ACC112 (cell line): Measurements from ENCODE around the gene KRTAP10-7.
"Not testable (repeated sequence)": the region's sequence is repeated elsewhere in the genome, so short reads cannot be mapped to it uniquely, and the experiment has no call there.

Experiments used
- H2AFZ ChIP-seq: fragments of 200-600 bp; sonication (generic); one replicate; pipeline ENCODE4 v1.6.0; 2017; ENCODE audit warnings: antibody characterized with exemption, low read length; ENCODE audit not compliant: unreplicated experiment
- H3K27ac ChIP-seq: fragments of 200-600 bp; sonication (generic); 2 replicates; pipeline ENCODE4 v1.5.1; 2014; ENCODE audit warnings: low read depth, mild to moderate bottlenecking, antibody characterized with exemption, low read length, moderate library complexity
- H3K27me3 ChIP-seq: fragments of 200-600 bp; sonication (generic); 2 replicates; pipeline ENCODE4 v1.6.1; 2014; ENCODE audit warnings: mild to moderate bottlenecking, antibody characterized with exemption, low read length, moderate library complexity, mixed read lengths; ENCODE audit not compliant: insufficient read depth
- H3K36me3 ChIP-seq: fragments of 200-600 bp; sonication (generic); 2 replicates; pipeline ENCODE4 v1.6.1; 2016; ENCODE audit warnings: mild to moderate bottlenecking, antibody characterized with exemption, low read length, moderate library complexity, mixed read lengths; ENCODE audit not compliant: insufficient read depth
- H3K4me1 ChIP-seq: fragments of 200-600 bp; sonication (generic); one replicate; pipeline ENCODE4 v1.6.1; 2016; ENCODE audit warnings: low read length, mixed read lengths; ENCODE audit not compliant: insufficient read depth, unreplicated experiment, control insufficient read depth
- H3K4me3 ChIP-seq: fragments of 200-600 bp; sonication (generic); 2 replicates; pipeline ENCODE4 v1.5.1; 2014; ENCODE audit warnings: mild to moderate bottlenecking, low read depth, low read length
- H3K79me2 ChIP-seq: fragments of 200-600 bp; sonication (generic); one replicate; pipeline ENCODE4 v1.6.0; 2016; ENCODE audit warnings: low read length; ENCODE audit not compliant: control insufficient read depth, unreplicated experiment, insufficient read depth

KRTAP10-7 gene

DNA sequence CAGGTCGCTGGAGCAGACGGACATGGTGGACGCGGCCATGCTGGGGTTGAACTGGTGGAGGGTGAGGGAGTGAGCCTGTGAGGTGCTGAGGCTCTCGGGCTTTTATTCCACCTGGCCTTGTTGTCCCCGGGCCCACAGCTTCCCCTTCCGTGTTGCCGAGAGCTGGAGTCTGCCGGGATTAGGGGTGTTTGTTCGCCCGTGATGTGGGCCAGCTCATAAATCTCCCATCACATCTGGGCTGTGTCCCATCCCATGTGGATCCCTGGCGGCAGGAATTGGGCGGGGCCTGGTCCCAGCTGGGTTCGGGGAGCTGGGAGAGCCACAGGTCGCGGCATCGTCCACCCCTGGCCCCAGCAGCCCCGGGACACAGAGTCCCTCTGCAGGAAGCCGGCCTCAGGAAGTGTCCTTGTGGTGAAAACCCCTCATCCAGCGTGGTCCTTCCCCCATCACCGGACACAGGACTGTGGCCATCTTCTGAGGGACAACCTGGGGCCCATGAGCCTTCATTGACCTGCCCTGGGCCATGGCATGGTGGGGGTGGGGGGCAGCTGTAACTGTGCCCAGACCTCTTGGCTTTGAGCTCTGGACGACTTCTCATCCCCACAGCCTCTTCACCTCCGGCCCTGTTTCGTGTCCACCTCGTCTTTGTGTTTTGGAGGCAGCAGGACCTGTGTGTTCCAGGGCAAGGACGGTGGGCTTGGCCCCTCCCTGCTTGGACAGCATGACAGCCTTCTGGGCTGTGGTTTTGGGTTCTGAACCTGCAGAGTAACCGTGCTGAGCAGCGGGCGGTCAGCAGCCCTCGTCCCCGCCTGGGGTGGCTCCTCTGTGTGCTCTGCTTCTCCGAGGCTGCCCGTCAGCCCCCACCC lies 7.7 kb upstream of the KRTAP10-7 start, which contains the start of gene KRTAP10-6:
Gene KRTAP10-6, minus strand, starts transcription at position 60 of the 866 bp plus-strand sequence. Its CDS starts 21 bp downstream, at position 39.
- Histone ChIP-seq H3K4me1 (no peaks in the 10 kb centered on the region), H3K27ac (no peak within 1 kb of the TSS), H3K4me3 (no peak within 1 kb of the TSS), H2AFZ (no peak within 1 kb of the TSS), H3K27me3 (peaks cover 51% of the 10 kb centered on the region), H3K79me2 (no peaks in the 10 kb centered on the region), H3K36me3 (no peaks in the 10 kb centered on the region)

DNA sequence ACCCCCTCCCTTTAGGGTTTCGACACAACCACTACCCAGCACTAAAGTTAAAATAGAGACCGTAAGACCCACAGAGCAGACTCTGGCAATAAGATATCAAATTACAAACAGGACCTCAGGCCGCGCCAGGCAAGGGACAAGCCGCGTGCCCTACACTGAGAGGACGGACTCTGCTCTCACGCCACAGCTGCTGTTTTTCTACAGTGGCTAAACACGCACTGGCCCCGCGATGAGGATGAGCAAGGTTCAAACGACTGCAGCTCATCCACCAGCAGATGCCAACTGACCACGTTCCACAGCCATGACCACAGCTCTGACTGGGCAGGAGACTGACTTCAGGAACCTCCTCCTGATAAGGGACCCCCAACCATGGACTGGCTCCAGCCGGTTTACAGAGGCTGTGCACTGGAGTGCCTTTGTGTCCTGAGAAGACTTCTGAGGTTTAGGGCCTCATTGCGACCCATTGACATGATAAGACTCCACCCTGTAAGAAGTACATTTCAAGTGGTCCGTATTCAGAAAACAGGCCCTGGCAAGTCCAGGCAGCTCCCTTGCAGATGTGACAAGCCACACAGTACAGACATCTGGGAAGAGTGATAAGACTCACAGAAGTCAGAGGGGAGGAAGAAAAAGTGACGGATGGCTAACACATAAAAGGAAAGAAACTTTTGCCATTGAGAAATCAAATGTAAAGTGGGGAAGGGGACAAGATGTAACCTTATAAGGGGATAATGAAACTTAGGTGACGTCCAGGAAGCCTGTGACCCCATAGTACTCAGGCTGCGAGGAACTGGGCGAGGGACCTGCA lies 6.6 kb upstream of the KRTAP10-7 start:
- H3K27ac ChIP-seq, result no peak overlapping the region
- no peaks in the 10 kb centered on the region for H3K36me3 ChIP-seq
- H3K4me1 ChIP-seq, result no peaks in the 10 kb centered on the region
- no peak overlapping the region for H2AFZ ChIP-seq
- H3K79me2 ChIP-seq, result no peaks in the 10 kb centered on the region
- no peak overlapping the region for H3K4me3 ChIP-seq
- peaks cover 62% of the 10 kb centered on the region for H3K27me3 ChIP-seq

DNA sequence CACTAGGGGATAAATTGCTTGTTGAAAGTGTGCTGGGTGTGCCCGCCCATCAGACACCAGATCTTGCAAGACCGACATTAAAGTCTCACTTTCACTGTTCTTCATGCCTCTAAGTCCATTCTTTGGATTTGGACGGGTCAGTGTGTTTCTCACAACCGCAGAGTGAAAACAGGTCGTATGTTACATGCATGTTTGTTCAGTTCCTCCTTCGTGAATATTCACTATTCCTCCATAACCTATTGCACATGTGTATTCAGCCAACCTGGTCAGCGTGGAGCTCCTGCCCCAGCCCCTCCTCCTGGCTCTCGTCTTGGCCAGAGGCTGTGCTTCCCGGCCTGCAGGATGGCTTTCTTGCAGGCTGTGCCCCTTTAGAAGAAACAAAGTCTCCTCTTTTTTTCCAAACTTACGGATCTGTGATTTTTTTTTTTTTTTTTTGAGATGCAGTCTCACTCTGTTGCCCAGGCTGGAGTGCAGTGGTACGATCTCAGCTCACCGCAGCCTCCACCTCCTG lies 5.9 kb upstream of the KRTAP10-7 start:
- Histone ChIP-seq H3K4me1 (no peaks in the 10 kb centered on the region), H3K79me2 (no peaks in the 10 kb centered on the region), H3K27me3 (peaks cover 67% of the 10 kb centered on the region), H3K27ac (no peak overlapping the region), H2AFZ (no peak overlapping the region), H3K36me3 (no peaks in the 10 kb centered on the region), H3K4me3 (no peak overlapping the region)

DNA sequence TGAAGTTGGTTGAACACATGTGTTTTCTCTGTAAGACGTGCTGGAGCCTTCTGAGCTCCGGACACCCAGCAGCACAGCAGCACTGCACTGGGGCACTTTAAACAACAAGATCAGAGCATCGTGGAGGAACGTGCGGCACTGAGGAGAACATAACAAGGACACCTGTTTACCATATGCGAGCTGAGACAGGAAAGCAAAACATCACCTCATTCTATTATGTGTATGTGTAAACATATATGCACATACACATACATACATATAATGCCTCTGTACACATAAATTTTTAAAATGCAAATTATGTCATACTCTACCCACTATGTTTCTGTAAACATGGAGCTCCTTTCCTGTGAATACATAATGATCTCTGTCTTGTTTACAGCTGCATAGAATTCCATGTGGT lies 4.9 kb upstream of the KRTAP10-7 start:
- Histone ChIP-seq H3K79me2 (no peaks in the 10 kb centered on the region), H3K27me3 (peaks cover 77% of the 10 kb centered on the region), H3K4me1 (no peaks in the 10 kb centered on the region)

DNA sequence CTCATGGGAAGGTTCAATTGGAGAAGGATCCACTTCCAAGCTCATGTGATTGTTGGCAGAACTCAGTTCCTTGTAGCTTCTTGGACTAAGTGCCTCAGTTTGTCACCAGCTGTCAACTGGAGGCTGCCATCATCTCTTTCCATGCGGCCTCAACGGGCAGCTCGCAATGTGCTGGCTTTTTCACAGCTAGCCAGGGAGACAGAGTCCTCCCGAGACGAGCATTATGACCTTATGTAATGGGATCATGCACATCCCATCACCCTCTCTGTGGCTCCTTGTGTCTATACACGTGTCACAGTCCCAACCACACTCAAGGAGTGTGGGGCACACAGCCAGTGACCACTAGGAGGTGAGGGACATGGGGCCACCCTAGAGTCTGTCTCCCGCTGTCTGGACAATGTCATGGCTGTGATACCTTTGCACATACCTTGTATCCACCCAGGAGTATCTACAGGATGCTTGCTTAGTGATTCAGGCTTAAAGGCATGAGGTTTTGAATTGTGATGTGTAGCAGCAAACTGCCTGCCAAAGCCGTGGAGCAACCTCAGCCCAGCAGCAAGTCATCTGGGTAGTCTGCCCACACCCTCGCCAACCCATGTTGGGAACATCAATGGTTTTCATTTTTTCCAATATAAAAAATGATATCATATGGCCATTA lies 4.2 kb upstream of the KRTAP10-7 start:
- Histone ChIP-seq H3K27me3 (peaks cover 80% of the 10 kb centered on the region), H3K36me3 (no peaks in the 10 kb centered on the region), H3K79me2 (no peaks in the 10 kb centered on the region), H3K4me3 (no peak overlapping the region), H2AFZ (no peak overlapping the region), H3K4me1 (no peaks in the 10 kb centered on the region), H3K27ac (no peak overlapping the region)

More for the DNA sequence above, 4.9 kb upstream of the KRTAP10-7 start:
- Histone ChIP-seq H2AFZ (no peak overlapping the region), H3K36me3 (no peaks in the 10 kb centered on the region), H3K4me3 (no peak overlapping the region), H3K27ac (no peak overlapping the region)

DNA sequence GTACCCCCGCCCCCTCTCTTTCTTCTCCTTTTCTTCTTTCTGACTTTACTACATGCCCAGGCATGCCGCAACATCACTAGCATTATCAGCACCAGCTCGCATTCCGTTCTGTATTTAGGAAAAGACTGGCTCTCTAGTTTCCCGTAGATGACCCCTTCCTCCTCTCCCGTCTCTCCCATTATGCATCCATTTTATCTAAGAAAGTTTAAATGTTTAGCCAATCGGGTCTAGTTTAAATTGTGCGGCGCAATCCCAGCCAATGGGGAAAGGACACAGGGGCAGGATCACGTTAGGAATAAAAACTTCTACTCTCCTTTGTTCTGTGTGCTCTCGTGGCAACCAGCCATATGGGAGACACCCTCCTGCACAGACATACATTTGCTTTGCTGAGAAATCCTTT lies 2.3 kb upstream of the KRTAP10-7 start:
- no peak overlapping the region for H3K4me3 ChIP-seq
- no peak overlapping the region for H2AFZ ChIP-seq
- no peaks in the 10 kb centered on the region for H3K79me2 ChIP-seq
- peaks cover 83% of the 10 kb centered on the region for H3K27me3 ChIP-seq
- H3K27ac ChIP-seq, result no peak overlapping the region
- H3K4me1 ChIP-seq, result no peaks in the 10 kb centered on the region
- no peaks in the 10 kb centered on the region for H3K36me3 ChIP-seq

DNA sequence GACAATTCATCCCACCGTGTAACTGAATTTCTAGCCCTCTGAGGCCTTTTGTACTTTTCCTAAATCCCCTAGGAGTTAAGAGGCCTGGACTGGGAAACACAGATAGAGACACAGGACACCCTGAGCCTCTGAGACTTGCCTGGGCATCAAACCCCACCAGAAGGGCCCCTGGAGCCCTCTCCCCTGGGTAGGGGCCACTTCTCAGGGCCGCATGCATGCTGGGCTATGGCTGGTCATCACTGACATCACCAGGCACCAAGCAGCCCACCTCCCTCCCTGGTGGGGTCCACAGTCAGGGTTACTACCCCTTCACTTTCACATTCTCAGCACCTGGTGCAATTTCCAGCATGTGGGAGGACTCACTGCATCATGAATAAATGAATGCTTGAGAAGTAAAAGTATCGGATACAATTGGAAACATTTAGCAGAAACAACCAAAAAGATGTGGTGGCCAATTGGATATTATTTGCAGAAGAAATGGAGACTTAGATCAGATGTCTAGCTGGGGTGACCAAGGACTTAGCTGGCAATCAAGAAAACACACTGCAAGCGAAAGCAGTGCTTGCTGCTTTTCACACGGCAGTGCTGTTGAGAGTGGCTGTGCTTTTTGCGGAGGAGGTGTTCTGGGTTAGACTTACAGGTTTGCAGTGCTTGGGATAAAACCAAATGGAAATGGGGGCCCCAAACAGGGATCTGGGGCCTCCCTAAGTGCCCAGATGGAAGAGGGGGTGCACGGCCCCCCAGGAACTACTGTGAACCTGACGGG lies 950 bp upstream of the KRTAP10-7 start:
- Histone ChIP-seq H3K36me3 (no peaks in the 10 kb centered on the region), H3K4me3 (no peak overlapping the region), H3K27me3 (peaks cover 76% of the 10 kb centered on the region), H3K4me1 (no peaks in the 10 kb centered on the region), H2AFZ (no peak overlapping the region), H3K79me2 (no peaks in the 10 kb centered on the region), H3K27ac (no peak overlapping the region)

DNA sequence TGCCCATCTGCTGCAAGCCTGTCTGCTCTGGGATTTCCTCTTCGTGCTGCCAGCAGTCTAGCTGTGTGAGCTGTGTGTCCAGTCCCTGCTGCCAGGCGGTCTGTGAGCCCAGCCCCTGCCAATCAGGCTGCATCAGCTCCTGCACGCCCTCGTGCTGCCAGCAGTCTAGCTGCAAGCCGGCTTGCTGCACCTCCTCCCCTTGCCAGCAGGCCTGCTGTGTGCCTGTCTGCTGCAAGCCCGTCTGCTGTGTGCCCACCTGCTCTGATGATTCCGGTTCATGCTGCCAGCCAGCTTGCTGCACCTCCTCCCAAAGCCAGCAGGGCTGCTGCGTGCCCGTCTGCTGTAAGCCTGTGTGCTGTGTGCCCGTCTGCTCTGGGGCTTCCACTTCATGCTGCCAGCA lies 694 bp downstream of the KRTAP10-7 start:
- H3K36me3 ChIP-seq, H2AFZ ChIP-seq, H3K4me1 ChIP-seq, H3K79me2 ChIP-seq, H3K4me3 ChIP-seq, H3K27ac ChIP-seq: not testable (repeated sequence)
- H3K27me3 ChIP-seq, result peaks cover 76% of the 10 kb centered on the region

DNA sequence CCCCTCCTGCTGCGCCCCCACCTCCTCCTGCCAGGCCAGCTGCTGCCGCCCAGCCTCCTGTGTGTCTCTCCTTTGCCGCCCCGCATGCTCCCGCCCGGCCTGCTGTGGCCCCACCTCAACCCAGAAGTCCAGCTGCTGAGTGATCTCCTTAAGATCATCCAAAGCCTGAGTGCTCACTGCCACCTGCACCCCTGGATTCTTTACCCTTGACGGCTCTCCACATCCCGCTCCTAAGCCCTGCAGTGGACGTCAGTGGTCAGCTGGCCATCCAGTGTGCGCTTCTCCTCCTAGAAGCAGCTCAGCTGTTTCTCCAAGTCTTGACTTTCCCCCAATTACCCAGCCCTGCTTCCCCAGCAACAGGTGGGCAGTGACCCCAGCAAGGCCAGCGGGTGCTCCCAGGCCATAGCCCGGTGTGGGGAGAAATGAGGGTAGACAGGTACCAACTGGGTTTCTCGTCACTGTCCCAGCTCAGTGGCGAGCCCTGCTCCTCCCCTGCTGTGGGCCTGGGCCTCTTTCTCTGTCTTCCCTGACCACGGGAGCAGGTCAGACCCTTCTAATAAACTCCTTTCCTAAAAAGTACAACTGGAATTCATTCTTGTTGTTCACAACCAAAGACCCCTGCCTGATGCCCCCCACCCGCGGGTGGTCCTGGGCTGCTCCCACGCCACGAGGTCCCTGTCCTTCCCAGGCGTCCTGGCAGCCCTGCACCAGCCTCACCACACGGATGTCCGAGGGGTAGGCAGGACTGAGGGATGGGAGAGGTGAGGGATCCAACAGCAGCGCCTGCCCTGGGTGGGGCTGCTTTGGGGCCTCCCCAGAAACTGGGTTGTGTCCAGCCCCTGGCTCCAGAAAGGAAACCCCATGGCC lies 1.4 kb downstream of the KRTAP10-7 start:
- Histone ChIP-seq H3K27ac (no peak overlapping the region), H2AFZ (no peak overlapping the region), H3K4me1 (no peaks in the 10 kb centered on the region), H3K36me3 (no peaks in the 10 kb centered on the region), H3K4me3 (no peak overlapping the region), H3K27me3 (peaks cover 75% of the 10 kb centered on the region), H3K79me2 (no peaks in the 10 kb centered on the region)
